Muscle of back (tissue), 11 donors: ENCODE data around the gene TMEM72. TPM values are rescaled to one million over a fixed set of nuclear protein-coding genes. Genes with fewer than 3 reads are reported as not detected.
A peak's percentile ranks its signal among the peaks of the same experiment; 100 is the strongest.

ENCODE experiments used
- DNase-seq, 3 donors: peaks; one replicate each; pipeline versions ENCODE4 v3.0.0 to v3.0.0-alpha.2; 2013
- polyA plus RNA-seq, 10 donors: library from polyadenylated mRNA; unstranded; fragments of 120-200 nt; gene quantifications; one replicate each; pipeline ENCODE4 v1.2.1, GENCODE V29; 2013; ENCODE audit not compliant: insufficient read length in 10 of 10

The TMEM72 gene
- polyA plus RNA-seq, 10 donors: 0.04 to 0.12 (median 0.07) TPM; not detected in 6

- DNase-seq: no peak
Observed at GRCh38 chr10:44966816-44967509, 55.8 kb downstream of the TMEM72 start.

GRCh38 chr10:44967616-44968015, 56.5 kb downstream of the TMEM72 start:
- no peak for DNase-seq

- DNase-seq: peak in 1 of 3 donors; percentile 65
Observed at GRCh38 chr10:44968091-44968490, 57.0 kb downstream of the TMEM72 start.

- no peak for DNase-seq
Observed at GRCh38 chr10:44968500-44969400, 57.6 kb downstream of the TMEM72 start.

- no peak for DNase-seq
Observed at GRCh38 chr10:44969854-44970253, 58.7 kb downstream of the TMEM72 start.

- no peak for DNase-seq
Observed at GRCh38 chr10:44970812-44971395, 59.8 kb downstream of the TMEM72 start.

GRCh38 chr10:44971434-44971833, 60.3 kb downstream of the TMEM72 start:
- no peak for DNase-seq

- DNase-seq: no peak
Observed at GRCh38 chr10:44971935-44972757, 61.0 kb downstream of the TMEM72 start.

GRCh38 chr10:44972874-44973306, 61.8 kb downstream of the TMEM72 start:
- DNase-seq: no peak

GRCh38 chr10:44973323-44974081, 62.4 kb downstream of the TMEM72 start:
- DNase-seq: no peak

- no peak for DNase-seq
Observed at GRCh38 chr10:44974082-44974627, 63.0 kb downstream of the TMEM72 start.

- peak; percentile 59 to 87 (median 79) for DNase-seq
Observed at GRCh38 chr10:44974628-44975430, 63.7 kb downstream of the TMEM72 start.

- no peak for DNase-seq
Observed at GRCh38 chr10:44975431-44976331, 64.5 kb downstream of the TMEM72 start.

- DNase-seq: no peak
Observed at GRCh38 chr10:44976352-44977198, 65.4 kb downstream of the TMEM72 start.

GRCh38 chr10:44977287-44978212, 66.4 kb downstream of the TMEM72 start:
- no peak for DNase-seq

GRCh38 chr10:44978213-44978569, 67.1 kb downstream of the TMEM72 start:
- DNase-seq: no peak
